Activated naive CD8-positive, alpha-beta T cell treated with anti-CD3 and anti-CD28 coated beads for 36 hours (primary cell): Measurements from ENCODE around the gene HIVEP2. TPM values are rescaled to one million over a fixed set of nuclear protein-coding genes. Genes with fewer than 3 reads are reported as not detected.
A peak's percentile ranks its signal among the peaks of the same experiment; 100 is the strongest.

Experiments used
- DNase-seq: peaks from one replicate; pipeline ENCODE4 v3.0.0; 2021
- H3K27ac Mint-ChIP-seq: one replicate; pipeline ENCODE4 v1.8.0; 2022; ENCODE audit warnings: mild to moderate bottlenecking, moderate library complexity, mixed read lengths
- H3K27me3 Mint-ChIP-seq: one replicate; pipeline ENCODE4 v1.8.0; 2022; ENCODE audit warnings: mild to moderate bottlenecking, mixed read lengths
- H3K36me3 Mint-ChIP-seq: one replicate; pipeline ENCODE4 v1.8.0; 2021; ENCODE audit warnings: mild to moderate bottlenecking, mixed read lengths
- H3K4me1 Mint-ChIP-seq: one replicate; pipeline ENCODE4 v1.8.0; 2021; ENCODE audit warnings: mixed read lengths
- H3K4me3 Mint-ChIP-seq: one replicate; pipeline ENCODE4 v1.8.0; 2022; ENCODE audit warnings: mild to moderate bottlenecking, moderate library complexity, mixed read lengths
- H3K9me3 Mint-ChIP-seq: one replicate; pipeline ENCODE4 v1.8.0; 2022; ENCODE audit warnings: mixed read lengths
- total RNA-seq, 2 experiments: library from RNA; stranded (reverse); gene quantifications; one replicate each; pipeline ENCODE4 v1.2.3, GENCODE V29; 2021

Gene HIVEP2
- total RNA-seq, 2 experiments from 2014 or later = 27.1 to 28.8 TPM

GRCh38 chr6:142856624-142857232, 88.2 kb downstream of the HIVEP2 start:
- H3K36me3 Mint-ChIP-seq = peaks cover 57% of the 10 kb centered on the region
- peaks cover 93% of the 10 kb centered on the region for H3K4me1 Mint-ChIP-seq
- H3K27ac Mint-ChIP-seq = peak overlapping the region; percentile 96
- no peaks in the 10 kb centered on the region for H3K9me3 Mint-ChIP-seq
- DNase-seq = peak; percentile 50
- no peaks in the 10 kb centered on the region for H3K27me3 Mint-ChIP-seq
- H3K4me3 Mint-ChIP-seq = peak overlapping the region; percentile 74

GRCh38 chr6:142855893-142856623, 88.9 kb downstream of the HIVEP2 start:
- Mint-ChIP-seq H3K27ac (peak overlapping the region; percentile 96), H3K27me3 (no peaks in the 10 kb centered on the region), H3K36me3 (peaks cover 59% of the 10 kb centered on the region), H3K4me3 (peak overlapping the region; percentile 74), H3K9me3 (no peaks in the 10 kb centered on the region), H3K4me1 (peaks cover 93% of the 10 kb centered on the region)
- no peak for DNase-seq

- peak overlapping the region; percentile 74 for H3K4me3 Mint-ChIP-seq
- peak overlapping the region; percentile 96 for H3K27ac Mint-ChIP-seq
- H3K4me1 Mint-ChIP-seq = peaks cover 95% of the 10 kb centered on the region
- no peaks in the 10 kb centered on the region for H3K27me3 Mint-ChIP-seq
- no peak for DNase-seq
- peaks cover 50% of the 10 kb centered on the region for H3K36me3 Mint-ChIP-seq
- no peaks in the 10 kb centered on the region for H3K9me3 Mint-ChIP-seq
These were observed 90.1 kb downstream of the HIVEP2 start for GRCh38 chr6:142854589-142855488.

GRCh38 chr6:142853244-142854180, 91.5 kb downstream of the HIVEP2 start:
- H3K9me3 Mint-ChIP-seq = no peaks in the 10 kb centered on the region
- peaks cover 48% of the 10 kb centered on the region for H3K36me3 Mint-ChIP-seq
- H3K27ac Mint-ChIP-seq = peak overlapping the region; percentile 96
- peaks cover 95% of the 10 kb centered on the region for H3K4me1 Mint-ChIP-seq
- no peaks in the 10 kb centered on the region for H3K27me3 Mint-ChIP-seq
- H3K4me3 Mint-ChIP-seq = peak overlapping the region; percentile 16
- no peak for DNase-seq

- H3K27me3 Mint-ChIP-seq = no peaks in the 10 kb centered on the region
- no peaks in the 10 kb centered on the region for H3K9me3 Mint-ChIP-seq
- DNase-seq = no peak
- peak overlapping the region; percentile 95 for H3K27ac Mint-ChIP-seq
- H3K36me3 Mint-ChIP-seq = peaks cover 53% of the 10 kb centered on the region
- peaks cover 96% of the 10 kb centered on the region for H3K4me1 Mint-ChIP-seq
- H3K4me3 Mint-ChIP-seq = peak overlapping the region; percentile 32
These were observed 93.4 kb downstream of the HIVEP2 start for GRCh38 chr6:142851601-142852000.

GRCh38 chr6:142850679-142851423, 94.1 kb downstream of the HIVEP2 start:
- peak overlapping the region; percentile 32 for H3K4me3 Mint-ChIP-seq
- H3K27me3 Mint-ChIP-seq = no peaks in the 10 kb centered on the region
- no peaks in the 10 kb centered on the region for H3K9me3 Mint-ChIP-seq
- H3K36me3 Mint-ChIP-seq = peaks cover 51% of the 10 kb centered on the region
- DNase-seq = peak; percentile 47
- peaks cover 96% of the 10 kb centered on the region for H3K4me1 Mint-ChIP-seq
- H3K27ac Mint-ChIP-seq = peak overlapping the region; percentile 95

- Mint-ChIP-seq H3K27ac (peak overlapping the region; percentile 87), H3K4me1 (peaks cover 96% of the 10 kb centered on the region), H3K9me3 (no peaks in the 10 kb centered on the region), H3K36me3 (peaks cover 46% of the 10 kb centered on the region), H3K4me3 (peak overlapping the region; percentile 8), H3K27me3 (no peaks in the 10 kb centered on the region)
- DNase-seq = no peak
These were observed 96.0 kb downstream of the HIVEP2 start for GRCh38 chr6:142848976-142849375.

- H3K9me3 Mint-ChIP-seq = no peaks in the 10 kb centered on the region
- no peaks in the 10 kb centered on the region for H3K27me3 Mint-ChIP-seq
- no peak for DNase-seq
- no peak overlapping the region for H3K4me3 Mint-ChIP-seq
- H3K4me1 Mint-ChIP-seq = peaks cover 96% of the 10 kb centered on the region
- peak overlapping the region; percentile 56 for H3K27ac Mint-ChIP-seq
- H3K36me3 Mint-ChIP-seq = peaks cover 39% of the 10 kb centered on the region
These were observed 96.8 kb downstream of the HIVEP2 start for GRCh38 chr6:142848156-142848555.

GRCh38 chr6:142846883-142847287, 98.1 kb downstream of the HIVEP2 start:
- Mint-ChIP-seq H3K4me1 (peaks cover 96% of the 10 kb centered on the region), H3K27me3 (no peaks in the 10 kb centered on the region), H3K27ac (peak overlapping the region; percentile 96), H3K9me3 (no peaks in the 10 kb centered on the region), H3K36me3 (peaks cover 34% of the 10 kb centered on the region), H3K4me3 (peak overlapping the region; percentile 79)
- DNase-seq = no peak

- Mint-ChIP-seq H3K27me3 (no peaks in the 10 kb centered on the region), H3K36me3 (peaks cover 37% of the 10 kb centered on the region), H3K27ac (peak overlapping the region; percentile 96), H3K4me1 (peaks cover 96% of the 10 kb centered on the region), H3K9me3 (no peaks in the 10 kb centered on the region), H3K4me3 (peak overlapping the region; percentile 79)
- no peak for DNase-seq
These were observed 98.5 kb downstream of the HIVEP2 start for GRCh38 chr6:142846459-142846831.

- H3K27me3 Mint-ChIP-seq = no peaks in the 10 kb centered on the region
- peaks cover 94% of the 10 kb centered on the region for H3K4me1 Mint-ChIP-seq
- peak; percentile 46 for DNase-seq
- H3K36me3 Mint-ChIP-seq = peaks cover 37% of the 10 kb centered on the region
- no peaks in the 10 kb centered on the region for H3K9me3 Mint-ChIP-seq
- H3K4me3 Mint-ChIP-seq = peak overlapping the region; percentile 79
- peak overlapping the region; percentile 96 for H3K27ac Mint-ChIP-seq
These were observed 99.1 kb downstream of the HIVEP2 start for GRCh38 chr6:142845624-142846458.

- H3K27me3 Mint-ChIP-seq = no peaks in the 10 kb centered on the region
- peak overlapping the region; percentile 79 for H3K4me3 Mint-ChIP-seq
- H3K36me3 Mint-ChIP-seq = peaks cover 37% of the 10 kb centered on the region
- H3K27ac Mint-ChIP-seq = peak overlapping the region; percentile 96
- no peaks in the 10 kb centered on the region for H3K9me3 Mint-ChIP-seq
- no peak for DNase-seq
- H3K4me1 Mint-ChIP-seq = peaks cover 90% of the 10 kb centered on the region
These were observed 99.8 kb downstream of the HIVEP2 start for GRCh38 chr6:142845143-142845571.
